Measurements from ENCODE around the gene STAC. TPM values are rescaled to one million over a fixed set of nuclear protein-coding genes. Genes with fewer than 3 reads are reported as not detected.

STAC gene
- total RNA-seq, 1 donor from 2014 or later = not detected

- Mint-ChIP-seq H3K9me3 (ENCODE audit: unreplicated experiment) (no peaks in the 10 kb centered on the region), H3K36me3 (ENCODE audit: unreplicated experiment) (no peaks in the 10 kb centered on the region), H3K4me3 (ENCODE audit: unreplicated experiment) (no peak overlapping the region), H3K27ac (ENCODE audit: unreplicated experiment) (no peak overlapping the region), H3K27me3 (ENCODE audit: unreplicated experiment) (no peaks in the 10 kb centered on the region), H3K4me1 (ENCODE audit: unreplicated experiment) (no peaks in the 10 kb centered on the region)
- no peak for DNase-seq (ENCODE audit: extremely low spot score, unreplicated experiment)
- no peak for TF ChIP-seq CTCF (IDR thresholded peaks at IDR 0.05)
Observed at GRCh38 chr3:36397841-36398240, 17.5 kb downstream of the STAC start.

- TF ChIP-seq CTCF (IDR thresholded peaks at IDR 0.05) = no peak
- Mint-ChIP-seq H3K4me3 (ENCODE audit: unreplicated experiment) (no peak overlapping the region), H3K27me3 (ENCODE audit: unreplicated experiment) (no peaks in the 10 kb centered on the region), H3K9me3 (ENCODE audit: unreplicated experiment) (no peaks in the 10 kb centered on the region), H3K4me1 (ENCODE audit: unreplicated experiment) (no peaks in the 10 kb centered on the region), H3K27ac (ENCODE audit: unreplicated experiment) (no peak overlapping the region), H3K36me3 (ENCODE audit: unreplicated experiment) (no peaks in the 10 kb centered on the region)
- no peak for DNase-seq (ENCODE audit: extremely low spot score, unreplicated experiment)
Observed at GRCh38 chr3:36399933-36400332, 19.6 kb downstream of the STAC start.

- Mint-ChIP-seq H3K27ac (ENCODE audit: unreplicated experiment) (no peak overlapping the region), H3K9me3 (ENCODE audit: unreplicated experiment) (no peaks in the 10 kb centered on the region), H3K36me3 (ENCODE audit: unreplicated experiment) (no peaks in the 10 kb centered on the region), H3K27me3 (ENCODE audit: unreplicated experiment) (no peaks in the 10 kb centered on the region), H3K4me3 (ENCODE audit: unreplicated experiment) (no peak overlapping the region), H3K4me1 (ENCODE audit: unreplicated experiment) (no peaks in the 10 kb centered on the region)
- no peak for DNase-seq (ENCODE audit: extremely low spot score, unreplicated experiment)
- TF ChIP-seq CTCF (IDR thresholded peaks at IDR 0.05) = no peak
Observed at GRCh38 chr3:36401056-36401455, 20.8 kb downstream of the STAC start.

GRCh38 chr3:36403661-36404060 lies 23.4 kb downstream of the STAC start:
- no peaks in the 10 kb centered on the region for H3K9me3 Mint-ChIP-seq (ENCODE audit: unreplicated experiment)
- no peak overlapping the region for H3K4me3 Mint-ChIP-seq (ENCODE audit: unreplicated experiment)
- H3K4me1 Mint-ChIP-seq (ENCODE audit: unreplicated experiment) = no peaks in the 10 kb centered on the region
- no peak overlapping the region for H3K27ac Mint-ChIP-seq (ENCODE audit: unreplicated experiment)
- H3K27me3 Mint-ChIP-seq (ENCODE audit: unreplicated experiment) = no peaks in the 10 kb centered on the region
- no peak for DNase-seq (ENCODE audit: extremely low spot score, unreplicated experiment)
- no peak for TF ChIP-seq CTCF (IDR thresholded peaks at IDR 0.05)
- no peaks in the 10 kb centered on the region for H3K36me3 Mint-ChIP-seq (ENCODE audit: unreplicated experiment)

GRCh38 chr3:36405190-36405589 lies 24.9 kb downstream of the STAC start:
- H3K9me3 Mint-ChIP-seq (ENCODE audit: unreplicated experiment) = no peaks in the 10 kb centered on the region
- TF ChIP-seq CTCF (IDR thresholded peaks at IDR 0.05) = no peak
- no peaks in the 10 kb centered on the region for H3K27me3 Mint-ChIP-seq (ENCODE audit: unreplicated experiment)
- DNase-seq (ENCODE audit: extremely low spot score, unreplicated experiment) = no peak
- H3K36me3 Mint-ChIP-seq (ENCODE audit: unreplicated experiment) = no peaks in the 10 kb centered on the region
- H3K4me3 Mint-ChIP-seq (ENCODE audit: unreplicated experiment) = no peak overlapping the region
- H3K4me1 Mint-ChIP-seq (ENCODE audit: unreplicated experiment) = no peaks in the 10 kb centered on the region
- no peak overlapping the region for H3K27ac Mint-ChIP-seq (ENCODE audit: unreplicated experiment)

Data from osteocyte (in vitro differentiated cells).